ENCODE data around the gene EEF1G.

- TF ChIP-seq MXD4 (CRISPR knock-in tag; IDR thresholded peaks at IDR 0.05) (no peak), ZNF230 (CRISPR knock-in tag; IDR thresholded peaks at IDR 0.05) (peak; percentile 34; the same call in 1 of the 2 replicates), ZNF276 (CRISPR knock-in tag; IDR thresholded peaks at IDR 0.05; ENCODE audit: low read depth) (no peak), USF2 (IDR thresholded peaks at IDR 0.05; ENCODE audit: low read depth, low read length) (no peak), USF2 (CRISPR knock-in tag; IDR thresholded peaks at IDR 0.05; ENCODE audit: borderline replicate concordance) (no peak), ZFP90 (CRISPR knock-in tag; IDR thresholded peaks at IDR 0.05; ENCODE audit: borderline replicate concordance) (0 out of 2 replicates have a peak, but pooled peaks have one; percentile 47), CTCF (CRISPR knock-in tag; IDR thresholded peaks at IDR 0.05) (peak; percentile 97)
These were observed 30.7 kb downstream of the EEF1G start for GRCh38 chr11:62542750-62543567.

All from HepG2 (cell line).